GM12891 (cell line): ENCODE data around the gene SH3D21.

Experiments used
- DNase-seq: peaks from one replicate; pipeline ENCODE4 v3.0.0; 2011; ENCODE audit warnings: low spot score; ENCODE audit not compliant: insufficient read length
- FAIRE-seq: peaks from 2 replicates; lab custom pipeline; 2011; peaks lifted over from hg19 to GRCh38; lab: Jason Lieb, UNC
- PAX5 ChIP-seq: IDR thresholded peaks from 2 replicates; pipeline ENCODE4 v1.6.1; 2011; ENCODE audit warnings: low read length, moderate library complexity, mild to moderate bottlenecking; ENCODE audit not compliant: insufficient read depth, severe bottlenecking
- POLR2A ChIP-seq: IDR thresholded peaks from 2 replicates; pipeline ENCODE4 v1.6.1; 2011; ENCODE audit warnings: low read depth, low read length, control low read depth
- POLR2AphosphoS5 ChIP-seq: IDR thresholded peaks from 2 replicates; pipeline ENCODE4 v1.6.1; 2011; ENCODE audit warnings: low read depth, low read length, control low read depth
- POU2F2 ChIP-seq: IDR thresholded peaks from 2 replicates; pipeline ENCODE4 v1.6.1; 2011; ENCODE audit warnings: low read depth, mild to moderate bottlenecking, control low read depth, low read length, moderate library complexity
- SPI1 ChIP-seq: IDR thresholded peaks from 2 replicates; pipeline ENCODE4 v1.6.1; 2011; ENCODE audit warnings: low read depth, low read length, control low read depth
- TAF1 ChIP-seq: IDR thresholded peaks from 2 replicates; pipeline ENCODE4 v1.6.1; 2011; ENCODE audit warnings: low read depth, low read length, control low read depth

The SH3D21 gene

GRCh38 chr1:36366091-36366661 lies 60.0 kb downstream of the SH3D21 start:
- FAIRE-seq: peak; percentile 87
- TF ChIP-seq POLR2A (no peak), SPI1 (no peak), TAF1 (no peak), POLR2AphosphoS5 (no peak), PAX5 (no peak), POU2F2 (no peak)
- DNase-seq: no peak

- FAIRE-seq: no peak
- no peak for DNase-seq
- TF ChIP-seq PAX5 (no peak), POLR2A (no peak)
Observed at GRCh38 chr1:36367066-36367465, 60.9 kb downstream of the SH3D21 start.

- TF ChIP-seq SPI1: no peak
- no peak for TF ChIP-seq POU2F2
- no peak for TF ChIP-seq PAX5
- no peak for TF ChIP-seq POLR2A
- no peak for TF ChIP-seq POLR2AphosphoS5
- TF ChIP-seq TAF1: no peak
- DNase-seq (no peak), FAIRE-seq (no peak)
Observed at GRCh38 chr1:36367798-36368197, 61.6 kb downstream of the SH3D21 start.

- TF ChIP-seq POLR2AphosphoS5: no peak
- no peak for TF ChIP-seq PAX5
- no peak for TF ChIP-seq SPI1
- TF ChIP-seq TAF1: no peak
- no peak for TF ChIP-seq POU2F2
- no peak for TF ChIP-seq POLR2A
- peak; percentile 94 for FAIRE-seq
- DNase-seq: peak; percentile 76
Observed at GRCh38 chr1:36369061-36369861, 63.1 kb downstream of the SH3D21 start.
